GM12878 (cell line): ENCODE results near the gene GNAZ.

Experiments
- CBX3 ChIP-seq: fragments of 200-600 bp; sonication (generic); IDR thresholded peaks from 2 replicates; pipeline ENCODE4 v1.6.1; 2016; ENCODE audit warnings: low read depth, borderline replicate concordance
- CREM ChIP-seq: IDR thresholded peaks from 2 replicates; pipeline ENCODE4 v1.6.1; 2014; ENCODE audit warnings: antibody characterized with exemption, low read depth
- CTCF ChIP-seq, 3 experiments: IDR thresholded peaks in 2 of 3; conservative IDR thresholded peaks in 1 of 3; 2 replicates each; pipeline ENCODE4 v1.5.1; 2011; ENCODE audit warnings: low read depth in 3 of 3, low read length in 3 of 3, mild to moderate bottlenecking in 3 of 3, control low read depth in 2 of 3, moderate library complexity in 2 of 3, inconsistent platforms in 1 of 3, mixed read lengths in 1 of 3; ENCODE audit not compliant: control insufficient read depth in 2 of 3, insufficient read depth in 1 of 3; ENCODE audit errors: extremely low read depth in 1 of 3
- FOXM1 ChIP-seq: IDR thresholded peaks from 2 replicates; pipeline ENCODE4 v1.6.1; 2012; ENCODE audit warnings: low read depth, mild to moderate bottlenecking, inconsistent platforms, low read length, moderate library complexity
- NFIC ChIP-seq: IDR thresholded peaks from 2 replicates; pipeline ENCODE4 v1.6.1; 2012; ENCODE audit warnings: low read depth, mild to moderate bottlenecking, inconsistent platforms, low read length, moderate library complexity
- NFXL1 ChIP-seq: fragments of 450-650 bp; IDR thresholded peaks from 2 replicates; pipeline ENCODE4 v1.6.1; 2017; ENCODE audit warnings: antibody characterized with exemption, mild to moderate bottlenecking, borderline replicate concordance
- POLR2A ChIP-seq: IDR thresholded peaks from 2 replicates; pipeline ENCODE4 v1.6.1; 2011; ENCODE audit warnings: low read depth, mild to moderate bottlenecking, low read length
- POLR2AphosphoS5 ChIP-seq: IDR thresholded peaks from 2 replicates; pipeline ENCODE4 v1.6.1; 2011; ENCODE audit warnings: mild to moderate bottlenecking, low read length, inconsistent platforms
- SREBF1 ChIP-seq: IDR thresholded peaks from 2 replicates; pipeline ENCODE4 v1.6.1; 2012; ENCODE audit warnings: mild to moderate bottlenecking, low read length
- ZBTB4 ChIP-seq: fragments of 450-650 bp; formaldehyde crosslinking; IDR thresholded peaks from 2 replicates; pipeline ENCODE4 v1.4.0; 2022; ENCODE audit warnings: mild to moderate bottlenecking, moderate library complexity

- TF ChIP-seq NFXL1 (no peak), FOXM1 (no peak), CBX3 (no peak), CTCF (IDR thresholded peaks at IDR 0.05 in 2 of 3, conservative IDR thresholded peaks at IDR 0.05 in 1 of 3; ENCODE audit: control insufficient read depth in 2 of 3, extremely low read depth in 1 of 3, insufficient read depth in 1 of 3, low read depth in 3 of 3, low read length in 3 of 3) (no peak), POLR2AphosphoS5 (no peak), SREBF1 (no peak), NFIC (no peak), CREM (no peak), POLR2A (no peak), ZBTB4 (CRISPR knock-in tag) (no peak)
Measured at GRCh38 chr22:23057331-23057730, 13.0 kb upstream of the GNAZ start.
